Activated effector memory CD4-positive, alpha-beta T cell treated with Interleukin-2 at 50 U/mL for 16 hours (primary cell): ENCODE measurements around the gene LGMN.

Experiments
- DNase-seq: peaks from one replicate; pipeline ENCODE4 v3.0.0-alpha.2; 2020

LGMN gene

DNA sequence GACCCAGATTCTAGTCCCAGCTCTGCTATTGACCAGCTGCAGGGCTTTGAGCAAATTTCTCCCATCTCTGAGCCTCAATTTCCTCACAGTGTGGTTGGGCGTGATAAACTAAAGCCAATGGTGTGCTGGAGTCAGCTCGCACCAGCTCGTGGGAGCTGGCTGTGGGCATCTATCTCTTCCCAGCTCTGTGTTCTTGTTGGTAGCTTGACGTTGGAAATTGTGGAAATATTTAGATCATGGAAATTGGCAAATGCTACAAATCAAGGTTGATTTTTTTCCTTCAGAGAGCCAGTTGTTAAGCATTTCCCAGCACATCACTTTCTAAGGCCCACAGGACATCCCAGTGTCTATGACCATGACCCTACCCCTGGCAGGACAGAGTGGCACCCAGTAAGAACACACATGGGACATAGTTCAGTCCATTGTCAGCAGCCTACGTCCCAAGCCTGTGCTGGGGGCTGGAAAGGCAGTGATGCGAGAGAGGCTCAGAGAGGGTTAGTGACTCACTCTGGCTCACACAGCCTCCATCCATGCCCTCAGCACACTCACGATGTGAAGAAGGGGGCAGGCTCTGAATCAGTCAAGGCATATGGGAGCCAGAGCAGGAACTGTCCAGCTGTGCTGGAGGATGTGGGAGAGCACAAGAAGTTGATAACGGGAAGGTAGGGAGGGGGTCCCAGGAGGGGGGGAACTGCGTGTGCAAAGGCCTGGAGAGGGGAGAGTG is 77.6 kb downstream of the LGMN start:
- no peak for DNase-seq

DNA sequence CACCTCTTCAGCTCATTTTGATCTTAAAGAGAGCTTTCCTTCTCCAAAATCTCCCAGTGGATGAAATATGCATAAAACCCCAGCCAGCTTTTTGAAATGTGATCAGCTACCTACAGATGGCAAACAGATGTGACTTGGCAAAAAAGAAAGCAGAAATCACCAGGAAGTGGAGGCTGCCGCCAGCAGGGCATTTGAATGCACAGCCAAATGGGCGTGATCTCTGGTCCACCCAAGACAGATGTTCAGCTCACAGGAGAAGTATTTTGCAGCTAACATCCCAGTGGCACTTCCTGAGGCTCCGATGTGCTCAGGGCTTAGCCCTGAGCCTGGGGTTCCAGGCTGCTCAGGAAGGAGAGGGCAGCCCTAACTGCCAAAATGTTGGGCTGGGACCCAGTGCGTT is 78.3 kb downstream of the LGMN start:
- DNase-seq = no peak

DNA sequence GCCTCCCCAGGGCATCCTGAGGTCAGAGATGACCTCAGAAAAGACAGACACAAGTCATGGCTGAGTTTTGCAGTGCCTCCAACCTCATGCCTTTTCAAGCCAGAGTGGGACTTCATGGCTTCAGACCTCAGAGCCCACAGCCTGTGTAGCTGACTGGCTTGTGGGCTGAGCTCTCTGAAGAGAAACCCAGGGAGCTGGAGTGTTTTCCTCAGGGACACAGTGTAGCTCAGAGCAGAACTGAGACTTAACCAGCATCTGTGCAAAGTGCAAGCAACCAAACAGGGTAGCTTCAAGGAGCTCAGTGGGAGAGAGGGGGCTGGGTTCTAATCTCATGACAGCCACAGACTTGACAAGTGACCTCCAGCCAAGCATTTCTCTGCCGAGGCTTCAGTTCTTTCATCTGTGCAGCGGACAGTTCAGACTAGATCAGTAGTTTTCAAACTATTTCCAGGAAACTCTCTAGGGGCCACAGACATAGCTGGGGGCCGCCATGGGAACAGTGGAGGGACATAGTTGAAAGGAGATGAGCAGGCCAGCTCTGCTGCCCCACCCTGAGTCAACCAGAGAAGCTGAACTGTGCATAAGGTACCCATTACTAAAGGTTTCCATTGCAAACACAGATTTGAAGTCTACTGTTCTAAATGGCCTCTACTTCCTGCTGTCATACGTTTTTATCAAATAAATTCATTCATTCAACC is 80.0 kb downstream of the LGMN start:
- no peak for DNase-seq

DNA sequence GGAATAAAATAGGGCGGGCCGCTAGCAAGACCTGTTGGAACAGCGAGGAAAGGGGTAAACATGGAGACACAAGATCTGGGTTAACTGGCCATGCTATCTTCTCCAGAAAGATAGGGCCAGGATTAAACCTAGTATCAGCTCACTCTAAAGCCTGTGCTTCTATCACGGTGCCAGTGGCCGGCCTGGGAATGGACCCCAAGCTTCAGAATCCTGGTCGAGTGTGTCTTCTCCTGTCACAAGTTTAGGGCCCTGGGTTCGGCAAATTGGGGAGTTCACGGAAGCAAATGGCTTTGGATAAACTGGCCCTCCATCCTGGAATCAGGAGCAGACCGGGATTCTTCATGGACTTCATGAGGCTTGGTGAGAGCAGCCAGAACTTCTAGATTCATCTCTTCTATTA is 82.2 kb downstream of the LGMN start:
- no peak for DNase-seq

DNA sequence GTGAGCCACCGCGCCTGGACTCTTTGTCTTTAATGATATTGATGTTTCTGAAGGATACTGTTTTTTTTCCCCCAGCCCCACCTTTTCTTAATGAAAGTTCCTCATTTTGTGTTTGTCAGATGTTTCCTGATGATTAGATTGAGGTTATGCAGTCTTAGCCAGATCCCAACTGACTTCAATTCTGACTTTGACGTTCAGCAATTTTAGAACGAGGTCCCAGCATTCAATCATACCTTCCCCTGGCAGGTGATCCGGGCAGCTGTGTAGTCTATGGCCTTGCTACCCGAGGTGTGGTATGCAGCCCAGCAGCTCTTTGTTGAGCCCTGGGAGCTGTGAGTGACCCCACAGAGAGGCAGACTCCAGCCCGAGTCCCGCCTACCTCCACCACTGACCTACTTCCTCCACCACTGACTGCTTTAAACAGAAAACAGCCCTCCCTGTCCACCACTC is 82.7 kb downstream of the LGMN start:
- no peak for DNase-seq

DNA sequence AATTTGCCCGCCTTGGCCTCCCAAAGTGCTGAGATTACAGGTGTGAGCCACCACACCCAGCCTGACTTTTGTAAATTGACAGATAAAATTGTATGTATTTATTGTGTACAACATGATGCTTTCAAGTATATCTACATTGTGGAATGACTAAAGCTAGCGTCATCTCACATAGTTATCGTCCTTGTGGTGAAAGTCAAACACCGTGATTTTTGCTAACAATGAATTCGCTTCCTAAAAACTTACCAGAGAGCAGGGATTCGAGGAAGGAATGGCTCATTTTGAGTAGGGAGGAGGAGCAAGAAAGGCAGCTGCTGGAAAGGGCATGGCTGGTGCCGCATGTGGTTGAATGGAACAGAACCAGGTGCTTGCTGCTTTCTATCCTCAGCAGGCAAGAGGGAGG is 85.4 kb downstream of the LGMN start:
- no peak for DNase-seq

DNA sequence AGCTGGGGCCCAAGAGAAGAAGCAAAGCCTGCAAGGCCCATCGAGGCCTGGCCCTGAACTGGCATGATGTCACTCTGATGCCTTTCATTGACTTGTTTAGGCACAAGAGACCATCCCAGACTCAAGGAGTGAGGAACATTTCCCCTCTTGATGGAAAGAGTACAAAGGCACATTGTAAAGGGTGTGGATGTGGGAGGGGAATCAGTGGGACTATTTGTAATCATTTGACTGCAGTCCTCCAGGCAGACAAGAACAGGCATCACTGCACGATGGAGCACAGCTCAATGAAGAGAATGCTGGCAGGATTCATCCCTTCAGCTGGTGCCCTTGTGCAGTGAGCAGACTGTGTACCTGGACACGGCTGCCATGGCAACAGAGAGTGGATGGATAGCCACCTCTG is 87.9 kb downstream of the LGMN start:
- DNase-seq = no peak

DNA sequence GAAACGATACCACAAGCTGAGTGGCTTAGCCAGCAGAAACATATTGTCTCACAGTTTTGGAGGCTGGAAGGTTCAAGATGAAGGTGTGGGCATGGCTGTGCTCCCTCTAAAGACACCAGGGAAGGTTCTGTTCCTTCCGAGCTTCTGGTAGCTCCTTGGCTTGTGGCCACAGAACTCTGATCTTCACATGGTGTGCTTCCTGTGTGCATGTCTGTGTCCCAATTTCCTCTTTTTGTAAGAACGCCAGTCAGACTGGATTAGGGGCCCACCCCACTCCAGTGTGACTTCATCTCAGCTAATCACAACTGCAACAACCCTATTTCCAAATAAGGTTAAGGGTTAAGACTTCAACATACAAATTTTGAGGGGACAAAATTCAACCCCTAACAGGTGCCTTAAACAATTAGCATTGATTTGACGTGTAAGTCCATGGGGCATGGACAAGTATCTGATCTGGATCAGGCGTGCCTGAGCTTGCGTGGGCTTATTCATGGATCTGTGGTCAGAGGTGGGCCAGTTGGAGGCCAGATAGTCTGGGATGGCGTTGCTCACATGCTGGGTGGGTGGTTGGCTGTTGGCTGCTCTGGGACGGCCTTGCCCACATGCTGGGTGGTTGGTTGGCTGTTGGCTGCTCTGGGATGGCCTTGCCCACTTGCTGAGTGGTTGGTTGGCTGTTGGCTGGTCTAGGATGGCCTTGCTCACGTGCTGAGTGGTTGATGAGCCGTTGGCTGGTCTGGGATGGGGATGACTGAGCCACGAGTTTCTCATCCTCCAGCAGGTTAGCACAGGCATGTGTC is 88.5 kb downstream of the LGMN start:
- DNase-seq = no peak

DNA sequence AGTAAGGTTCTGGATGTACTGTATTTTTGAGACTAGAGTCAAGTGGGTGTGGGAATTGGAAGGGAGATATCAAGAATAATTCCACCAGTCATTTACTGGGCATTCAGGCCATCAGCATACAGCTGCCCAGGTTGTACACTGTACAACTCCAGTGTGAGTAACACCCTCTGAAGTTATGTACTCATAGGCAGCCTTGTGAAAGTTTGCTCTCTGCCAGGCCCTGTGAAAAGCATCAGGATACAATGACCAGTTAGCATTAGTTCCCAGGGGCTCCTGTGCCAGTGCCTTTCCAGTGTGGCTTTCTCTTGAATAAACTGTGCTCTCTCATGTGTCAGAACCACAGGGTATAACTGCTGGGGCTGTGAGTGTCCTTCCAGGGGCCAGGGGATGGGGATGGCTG is 89.7 kb downstream of the LGMN start:
- no peak for DNase-seq

DNA sequence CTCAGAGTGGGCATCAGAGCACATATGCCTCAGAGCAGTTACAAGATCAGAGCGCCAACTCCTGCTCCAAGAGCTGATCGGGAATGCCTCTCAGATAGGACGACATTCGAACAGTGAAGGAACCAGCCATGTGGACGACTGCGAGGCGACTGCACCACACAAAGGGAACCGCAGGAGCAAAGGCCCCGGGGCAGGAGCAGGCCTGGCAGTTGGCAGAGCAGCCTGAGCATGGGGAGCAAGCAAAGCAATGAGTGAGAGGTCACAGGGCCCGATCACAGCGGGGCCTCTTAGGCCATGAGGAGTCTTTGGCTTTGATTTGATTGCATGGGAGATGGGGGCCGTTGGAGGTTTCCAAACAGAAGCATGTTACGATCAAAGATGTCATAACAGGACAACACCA is 90.3 kb downstream of the LGMN start:
- DNase-seq = no peak

DNA sequence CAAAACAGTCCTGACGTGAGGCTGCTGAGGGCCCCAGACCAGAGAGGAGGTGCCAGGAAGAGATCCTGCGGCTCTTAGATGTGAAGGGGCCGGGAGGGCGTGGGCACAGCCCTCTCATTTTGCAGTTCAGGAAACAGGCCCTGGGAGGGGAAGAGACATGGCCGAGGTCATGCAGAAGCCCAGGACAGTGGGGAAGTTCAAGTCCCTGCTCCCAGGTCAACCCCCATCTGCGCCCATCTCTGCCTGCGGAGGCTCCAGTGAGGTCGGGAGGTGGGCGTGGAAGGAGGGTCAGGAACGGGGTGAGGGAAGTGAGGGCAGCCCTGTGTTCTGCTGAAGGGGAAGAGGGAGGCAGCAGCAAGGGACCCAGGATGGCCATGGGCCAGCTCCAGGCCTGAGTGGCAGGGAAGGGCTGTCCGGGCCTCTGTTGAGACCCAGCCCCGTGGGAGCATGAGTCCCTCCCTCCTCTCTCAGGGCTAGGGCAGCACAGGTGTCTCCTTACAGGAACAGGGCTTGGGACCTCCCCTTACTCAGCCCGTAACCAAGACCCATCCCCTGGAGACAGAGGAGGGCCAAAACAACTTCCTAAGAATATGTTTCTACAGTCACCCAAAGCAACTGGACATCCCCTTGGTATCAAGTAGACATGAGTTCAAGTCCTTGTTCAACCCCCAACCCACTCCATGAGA is 90.8 kb downstream of the LGMN start:
- no peak for DNase-seq

DNA sequence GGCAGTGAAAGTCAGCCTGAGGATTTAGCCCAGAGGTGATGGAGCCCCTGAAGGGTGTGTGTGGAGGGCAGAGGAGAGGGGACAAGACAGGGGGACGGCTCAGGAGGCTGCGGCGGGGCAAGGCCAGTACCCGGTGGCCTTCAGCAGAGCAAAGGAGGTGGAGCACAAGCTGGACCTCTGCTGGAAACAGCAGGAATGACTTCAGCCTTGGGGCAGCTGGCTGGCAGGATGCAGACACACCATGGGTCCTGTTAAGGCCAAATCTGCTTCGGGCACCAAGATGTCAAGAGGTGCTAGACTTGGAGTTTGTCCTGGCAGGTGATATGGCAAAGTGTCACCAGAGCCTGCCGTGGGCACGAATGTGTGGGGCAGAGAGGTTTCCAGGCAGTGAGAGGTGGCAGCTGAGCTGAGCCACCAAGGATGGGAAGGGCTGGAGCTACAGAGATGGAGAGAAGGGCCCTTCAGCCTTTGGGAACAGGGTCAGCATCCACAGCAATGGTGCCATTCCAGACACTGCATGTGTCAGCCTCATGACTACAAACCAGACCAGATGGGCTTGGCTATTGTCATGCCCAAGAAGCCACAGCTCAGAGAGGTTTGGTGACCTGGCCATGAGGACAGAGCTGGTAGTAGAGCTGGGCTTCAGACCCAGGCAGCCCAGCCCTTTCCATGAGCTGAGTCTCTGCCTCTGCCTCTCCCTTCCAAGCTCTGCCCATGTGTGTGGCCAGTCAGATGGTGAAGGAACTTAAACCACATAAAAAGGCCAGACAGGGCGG is 91.9 kb downstream of the LGMN start:
- DNase-seq = no peak

DNA sequence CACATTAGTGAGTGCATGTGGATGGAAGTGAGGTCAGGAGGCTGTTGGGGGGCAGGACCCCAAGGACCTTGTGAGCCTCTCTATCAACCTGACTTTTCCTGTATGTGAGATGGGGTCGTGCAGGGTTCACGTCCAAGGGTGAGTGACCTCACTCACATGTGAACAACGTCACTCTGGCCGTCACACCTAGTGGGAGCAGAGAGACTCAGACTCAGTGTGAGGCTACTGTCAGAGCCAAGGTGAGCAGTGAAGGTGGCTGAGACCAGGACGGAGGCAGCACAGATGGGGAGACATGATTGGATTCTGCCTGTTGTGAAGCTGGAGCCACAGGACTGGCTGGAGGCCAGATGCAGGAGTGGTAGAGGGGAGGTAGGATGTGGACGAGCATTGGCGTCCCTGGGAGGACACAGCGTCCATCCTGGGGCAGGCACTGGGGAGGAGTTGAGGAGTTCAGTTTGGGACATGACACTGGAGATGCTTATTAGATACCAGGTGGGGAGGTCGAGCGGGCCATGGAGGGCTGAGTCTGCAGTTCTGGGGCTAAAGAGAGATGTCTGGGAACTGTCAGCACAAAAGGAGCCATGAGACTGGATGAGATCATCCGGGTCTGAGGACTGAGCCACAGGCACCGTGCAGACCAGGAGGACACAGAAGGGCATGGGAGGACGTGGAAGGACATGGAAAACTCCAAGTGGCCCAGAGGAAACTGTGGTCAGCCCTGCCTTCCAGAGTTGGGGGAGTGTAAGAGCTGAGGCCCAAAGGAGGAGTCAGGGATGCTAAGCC is 92.8 kb downstream of the LGMN start:
- no peak for DNase-seq

DNA sequence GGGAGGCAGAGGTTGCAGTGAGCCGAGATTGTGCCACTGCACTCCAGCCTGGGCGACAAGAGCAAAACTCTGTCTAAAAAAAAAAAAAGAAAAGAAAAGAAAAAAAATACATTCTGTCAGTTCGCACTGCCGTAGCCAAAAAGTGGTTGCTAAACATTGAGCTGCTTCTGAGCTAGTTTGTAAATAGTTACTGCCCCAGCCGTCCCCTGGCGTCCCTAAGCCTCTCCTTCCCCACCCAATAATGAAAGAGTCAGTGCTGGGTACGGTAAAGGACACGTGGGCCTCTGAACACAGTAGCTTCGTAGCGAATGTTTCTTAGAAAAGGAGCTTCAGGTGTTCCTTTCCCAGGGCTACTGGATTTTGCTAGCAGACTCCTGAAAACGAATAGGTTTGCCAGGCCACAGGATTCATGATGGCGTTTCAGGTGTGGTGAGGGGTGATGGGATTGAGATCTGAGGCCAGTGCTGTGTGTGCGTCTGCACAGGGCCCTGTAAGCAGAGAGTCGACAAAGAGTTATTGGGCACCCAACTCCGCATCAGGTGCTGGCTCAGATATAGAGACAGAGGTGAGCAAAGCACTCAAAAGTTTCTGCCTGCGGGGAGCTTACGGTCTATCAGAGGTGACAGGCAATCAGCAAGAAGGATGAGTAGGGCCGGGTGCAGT is 94.1 kb downstream of the LGMN start:
- no peak for DNase-seq
